ENCODE measurements around the gene TSPAN9.

DNA sequence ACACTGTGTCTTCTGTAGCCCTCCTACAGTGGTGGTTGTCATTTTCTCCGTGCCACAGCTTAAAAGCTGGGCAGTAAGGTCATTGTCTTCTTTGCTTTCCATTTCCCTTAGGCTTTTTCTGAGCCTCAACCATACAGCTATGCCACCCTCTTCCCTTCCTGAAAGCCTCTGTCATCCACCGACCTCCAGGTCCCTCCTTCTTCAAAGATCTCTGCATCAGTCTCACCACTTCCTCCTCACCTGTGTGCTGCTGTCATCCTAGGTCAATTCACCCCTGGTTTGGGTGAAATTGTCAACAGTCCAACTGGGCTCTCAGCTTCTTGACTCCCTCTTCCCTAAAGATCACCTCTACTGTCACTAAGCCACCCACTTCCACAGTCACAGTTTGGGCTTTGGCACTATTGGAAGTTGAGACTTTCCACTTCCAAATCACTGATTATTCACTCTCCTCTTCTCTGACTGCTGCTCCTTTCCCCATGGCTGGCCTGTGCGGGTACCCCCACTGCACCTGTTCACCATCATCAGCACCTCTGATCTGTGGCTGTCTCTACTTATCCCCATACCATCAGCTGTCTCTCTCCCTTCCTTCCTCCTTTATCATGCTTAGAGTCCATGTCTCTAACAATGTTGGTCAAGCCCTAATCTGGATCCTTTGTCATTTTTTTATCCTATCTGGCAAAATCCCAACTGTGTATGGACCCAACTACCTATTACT lies 15.5 kb upstream of the TSPAN9 start:
- TF ChIP-seq POLR2A (IDR thresholded peaks at IDR 0.05; ENCODE audit: low read depth), result no peak
- no peak for TF ChIP-seq EP300 (IDR thresholded peaks at IDR 0.05)
